HG02678 (cell line): ENCODE measurements around the gene COL25A1.
A peak's percentile ranks its signal among the peaks of the same experiment; 100 is the strongest.

Source experiments
- ATAC-seq: cut with Tn5 transposase; IDR thresholded peaks from one replicate; pipeline ENCODE4 v1.9.1; 2021; ENCODE audit warnings: mild to moderate bottlenecking, moderate library complexity; ENCODE audit not compliant: unreplicated experiment

COL25A1 gene

DNA sequence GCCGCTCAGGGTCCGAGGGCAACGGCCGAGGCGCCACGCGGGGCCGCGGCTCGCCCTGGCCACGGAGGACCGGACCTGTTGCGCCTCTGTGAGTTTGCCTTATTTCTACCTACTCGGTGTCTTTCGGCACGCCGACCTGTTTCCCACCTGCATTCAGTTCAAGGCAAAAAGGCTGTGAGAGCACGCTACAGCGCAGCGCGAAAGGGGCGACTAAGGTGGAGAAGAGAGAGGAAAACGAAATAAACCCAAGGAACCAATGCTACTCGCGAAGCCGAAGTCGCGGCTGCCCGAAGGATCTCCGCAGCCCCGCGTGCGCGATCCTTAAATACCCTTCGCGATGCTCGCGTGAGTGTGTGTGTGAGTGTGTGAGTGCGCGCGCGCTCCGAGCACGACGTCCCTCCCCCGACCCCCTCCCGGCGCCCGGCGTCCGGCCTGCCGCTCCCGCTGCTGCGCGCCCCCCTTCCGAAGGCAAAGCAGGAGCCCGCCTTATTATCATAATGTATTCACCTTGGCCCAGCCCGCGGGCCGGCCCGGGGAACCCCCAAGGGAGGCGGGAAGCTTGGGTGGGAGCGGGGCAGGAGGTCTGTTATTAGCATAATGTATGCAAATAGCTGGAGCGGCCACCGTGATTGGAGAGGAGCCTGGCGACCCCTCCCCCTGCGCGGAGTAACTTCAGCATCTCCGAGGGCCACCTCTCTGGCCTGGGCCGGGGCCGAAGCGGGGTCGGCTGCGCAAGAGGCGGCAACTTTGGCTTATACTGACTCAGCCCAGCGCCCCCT lies at the start of gene COL25A1:
COL25A1 (minus strand) TSS at position 298 of the 779 bp plus-strand sequence.
- peak; percentile 49 for ATAC-seq

DNA sequence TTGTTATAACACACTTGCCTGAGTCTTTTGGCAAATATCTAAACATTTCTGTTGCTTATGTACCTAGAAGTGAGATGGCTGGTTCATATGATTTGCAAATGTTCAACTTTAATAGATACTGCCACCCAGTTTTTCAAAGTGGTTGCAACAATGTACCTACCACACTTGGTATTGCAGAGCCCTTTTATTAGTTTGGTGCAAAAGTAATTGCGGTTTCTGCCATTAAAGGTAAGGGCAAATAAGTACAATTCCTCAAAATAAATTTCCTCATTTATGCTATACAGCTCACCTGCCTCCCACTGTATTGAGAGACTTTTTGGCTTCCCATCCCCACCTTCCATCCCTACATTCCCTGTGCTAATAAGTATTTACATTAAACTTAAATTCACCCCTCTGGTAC lies 47.7 kb upstream of the COL25A1 start:
- ATAC-seq, result no peak

DNA sequence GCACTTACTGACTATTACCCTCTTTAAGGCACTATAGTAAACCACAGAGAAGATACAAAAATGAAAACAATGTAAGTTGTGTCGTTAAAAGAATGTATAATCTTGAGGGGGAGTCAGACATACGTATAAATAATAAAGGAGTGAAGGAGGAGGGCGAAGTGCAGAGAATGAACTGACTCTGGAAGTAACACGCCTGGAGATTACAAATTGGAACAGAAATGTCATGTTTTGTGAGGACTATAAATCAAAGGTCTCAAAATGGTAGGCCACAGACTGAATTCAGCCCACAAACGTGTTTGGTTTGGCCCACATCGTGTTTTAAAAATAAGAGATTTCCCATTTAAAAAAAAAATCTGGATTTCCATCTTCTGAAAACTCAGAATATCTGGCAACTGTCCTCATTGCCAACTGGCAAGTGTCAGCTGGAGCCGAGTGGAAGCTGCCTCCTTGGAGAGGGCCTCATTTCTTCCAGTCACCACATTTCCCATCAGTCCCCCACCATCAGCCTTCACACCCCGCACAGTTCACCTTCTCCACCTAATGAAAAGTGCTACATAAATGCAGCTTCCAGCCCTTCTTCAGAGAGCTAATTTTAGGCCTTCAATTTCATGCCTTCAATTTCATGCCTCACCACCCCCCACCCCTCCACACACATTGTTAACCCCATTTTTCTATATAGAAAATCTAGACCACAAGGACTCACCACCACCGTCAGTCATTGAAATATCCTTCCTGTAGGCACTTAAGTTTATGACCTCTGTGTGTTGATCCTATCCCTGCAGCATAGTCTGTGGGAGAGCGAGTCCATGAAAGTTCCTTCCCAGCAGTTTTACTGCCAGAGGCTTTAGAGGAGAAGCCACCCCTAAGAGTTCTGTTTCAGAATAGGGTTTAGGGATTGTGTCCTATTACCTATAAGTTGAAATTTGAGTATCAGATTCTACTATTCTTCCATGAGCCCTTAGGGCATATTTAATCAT lies 32.0 kb upstream of the COL25A1 start:
- no peak for ATAC-seq

DNA sequence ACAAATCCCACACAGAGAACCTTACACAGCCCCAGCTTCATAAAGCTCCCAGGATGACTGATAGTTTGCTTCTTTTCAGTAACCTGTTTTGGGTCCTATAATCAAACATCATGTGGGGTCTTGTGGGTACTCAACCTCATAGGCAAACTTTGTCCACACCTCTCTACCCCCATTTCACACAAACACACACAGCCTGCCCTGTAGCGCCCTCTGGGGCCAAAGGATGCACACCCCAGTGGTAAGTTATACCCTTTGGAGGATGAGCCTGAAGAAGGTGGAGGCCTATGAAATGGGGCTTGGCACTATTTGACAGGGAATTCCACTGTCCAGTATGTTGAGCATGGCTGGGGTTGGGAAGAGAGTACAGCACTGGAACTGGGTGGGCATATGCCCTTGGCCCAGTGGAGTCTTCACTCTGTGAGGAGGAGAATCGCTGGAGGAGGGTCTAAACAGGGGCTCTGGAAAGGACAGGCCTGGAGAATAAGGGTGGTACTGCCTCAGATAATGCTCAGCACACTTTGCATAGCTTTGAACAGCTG lies 30.5 kb upstream of the COL25A1 start:
- ATAC-seq, result no peak

DNA sequence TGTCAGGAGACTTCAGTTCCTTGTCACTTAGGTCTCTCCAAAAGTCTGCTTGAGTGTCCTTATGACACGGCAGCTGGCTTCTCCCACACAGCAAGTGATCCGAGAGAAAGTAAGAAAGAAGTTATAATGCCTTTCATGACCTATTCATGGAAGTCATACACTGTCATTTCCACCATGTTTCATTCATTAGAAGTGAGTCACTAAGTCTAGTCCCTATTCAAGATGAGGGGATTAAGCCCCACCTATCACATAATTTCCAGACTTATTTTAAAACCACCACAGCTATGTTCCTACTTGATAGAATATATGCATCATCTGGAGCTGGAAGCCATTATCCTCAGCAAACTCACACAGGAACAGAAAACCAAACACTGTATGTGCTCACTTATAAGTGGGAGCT lies 25.2 kb upstream of the COL25A1 start:
- ATAC-seq, result no peak

DNA sequence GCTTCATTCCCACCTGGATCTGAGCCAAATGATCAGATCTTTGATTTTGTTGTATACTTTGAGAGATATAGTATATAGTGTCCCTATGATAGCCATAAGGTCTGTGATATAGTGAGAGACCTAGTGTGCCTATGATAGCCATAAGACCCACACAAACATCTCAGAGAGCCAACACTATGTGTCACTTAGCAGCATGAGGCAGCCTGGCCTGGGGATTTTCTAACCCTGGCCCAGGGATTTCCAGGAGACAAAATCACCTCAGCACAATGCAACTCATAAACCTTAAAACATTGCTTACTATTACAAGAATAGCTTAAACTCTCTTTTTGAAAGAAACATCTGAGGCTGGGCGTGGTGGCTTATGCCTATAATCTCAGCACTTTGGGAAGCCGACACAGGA lies 23.2 kb upstream of the COL25A1 start:
- ATAC-seq, result no peak

DNA sequence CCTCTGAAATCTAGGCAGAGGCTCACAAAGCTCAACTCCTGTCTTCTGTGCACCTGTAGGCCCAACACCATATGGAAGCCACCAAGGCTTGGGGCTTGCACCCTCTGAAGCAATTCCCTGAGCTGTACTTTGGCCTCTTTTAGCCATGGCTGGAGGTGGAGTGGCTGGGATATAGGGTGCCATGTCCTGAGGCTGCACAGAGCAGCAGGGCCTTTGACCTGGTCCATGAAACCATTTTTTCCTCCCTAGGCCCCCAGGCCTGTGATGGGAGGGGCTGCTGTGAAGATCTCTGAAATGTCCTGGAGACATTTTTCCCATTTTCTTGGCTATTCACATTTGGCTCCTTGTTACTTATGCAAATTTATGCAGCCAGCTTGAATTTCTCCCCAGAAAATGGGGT lies 20.9 kb upstream of the COL25A1 start:
- ATAC-seq, result no peak

DNA sequence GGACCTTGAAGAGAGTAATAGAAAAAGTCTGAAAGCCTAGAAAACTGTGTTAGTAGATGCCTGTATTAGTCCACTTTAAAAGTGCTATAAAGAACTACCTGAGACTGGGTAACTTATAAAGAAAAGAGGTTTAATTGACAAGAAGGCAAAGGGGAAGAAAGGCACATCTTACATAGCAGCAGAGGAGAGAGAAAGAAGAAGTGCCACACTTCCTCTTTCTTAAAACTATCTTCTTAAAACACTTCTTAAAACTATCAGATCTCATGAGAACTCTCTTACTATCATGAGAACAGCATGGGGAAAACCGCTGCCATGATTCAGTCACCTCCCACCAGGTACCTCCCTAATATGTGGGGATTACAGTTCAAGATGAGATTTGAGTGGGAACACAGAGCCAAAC lies 18.8 kb upstream of the COL25A1 start:
- ATAC-seq, result no peak

DNA sequence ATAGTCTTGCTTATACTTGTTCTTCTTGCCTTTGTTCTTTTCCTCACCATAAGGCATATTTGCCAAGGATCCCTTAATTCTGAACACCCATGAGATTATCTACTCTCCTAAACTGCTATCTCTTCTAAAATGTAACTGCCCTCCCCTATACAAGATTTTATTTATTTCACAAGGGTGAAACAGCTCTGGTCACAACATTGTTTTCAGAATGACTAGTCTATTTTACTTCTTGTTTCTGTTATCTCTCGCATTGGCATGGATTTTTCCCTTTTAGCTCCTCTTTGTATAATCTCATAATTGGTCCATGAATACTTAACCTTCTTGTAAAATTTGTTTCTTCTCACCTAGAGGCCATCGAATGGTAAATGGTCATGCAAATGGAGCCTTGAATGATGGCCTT lies 17.2 kb upstream of the COL25A1 start:
- ATAC-seq, result no peak

DNA sequence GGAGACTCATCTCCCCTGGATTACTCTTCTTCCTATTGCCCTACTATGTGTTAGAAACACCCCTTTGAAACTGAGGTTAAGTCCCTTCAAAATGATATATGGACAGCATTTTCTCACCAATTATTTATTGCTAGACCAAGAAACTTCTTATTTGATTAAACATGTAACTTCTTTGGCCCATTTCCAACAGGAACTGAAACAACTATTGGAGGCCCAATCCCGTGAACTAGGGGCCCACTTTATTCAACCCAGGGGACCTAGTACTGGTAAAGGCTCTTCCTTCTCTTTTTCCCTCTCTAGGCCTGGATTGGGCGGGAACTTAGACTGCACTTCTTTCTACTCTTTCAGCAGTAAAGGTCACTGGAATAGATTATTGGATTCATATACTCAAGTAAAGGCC lies 16.7 kb upstream of the COL25A1 start:
- no peak for ATAC-seq

DNA sequence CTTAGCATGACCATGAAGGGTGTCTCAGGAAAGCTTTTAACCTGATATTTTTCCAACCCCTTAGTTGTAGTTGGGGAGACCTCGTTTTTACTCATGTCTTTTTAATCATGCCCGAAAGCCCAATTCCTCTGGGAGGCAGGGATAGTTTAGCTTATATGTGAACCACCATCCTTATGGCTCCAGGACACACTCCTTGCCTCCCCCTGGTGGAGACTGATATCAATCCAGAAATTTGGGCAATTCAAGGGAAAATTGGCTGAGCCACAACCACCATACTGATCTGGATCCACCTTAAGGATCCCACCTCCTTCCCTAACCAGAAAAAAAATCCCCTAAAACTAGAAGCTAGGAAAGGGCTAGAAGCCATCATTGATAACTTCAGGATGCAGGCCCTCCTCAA lies 13.4 kb upstream of the COL25A1 start:
- no peak for ATAC-seq

DNA sequence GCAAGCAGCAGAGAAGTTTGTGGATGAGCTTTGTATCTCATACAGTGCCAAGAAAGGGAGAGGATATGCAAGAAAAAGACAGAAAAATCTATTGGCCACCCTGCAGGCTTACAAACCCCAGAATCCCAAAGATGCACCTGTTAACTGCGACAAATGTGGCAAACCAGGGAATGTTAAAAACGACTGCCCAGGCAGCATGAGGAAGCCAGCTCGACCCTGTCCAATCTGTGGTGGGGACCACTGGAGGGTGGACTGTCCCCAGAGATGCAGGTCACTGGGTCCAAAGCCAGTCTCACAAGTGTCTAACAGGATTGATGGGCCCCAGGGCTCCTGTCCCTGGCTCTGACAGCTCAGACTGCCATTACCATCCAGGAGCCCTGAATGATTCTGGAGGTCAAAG lies 12.9 kb upstream of the COL25A1 start:
- ATAC-seq, result no peak

DNA sequence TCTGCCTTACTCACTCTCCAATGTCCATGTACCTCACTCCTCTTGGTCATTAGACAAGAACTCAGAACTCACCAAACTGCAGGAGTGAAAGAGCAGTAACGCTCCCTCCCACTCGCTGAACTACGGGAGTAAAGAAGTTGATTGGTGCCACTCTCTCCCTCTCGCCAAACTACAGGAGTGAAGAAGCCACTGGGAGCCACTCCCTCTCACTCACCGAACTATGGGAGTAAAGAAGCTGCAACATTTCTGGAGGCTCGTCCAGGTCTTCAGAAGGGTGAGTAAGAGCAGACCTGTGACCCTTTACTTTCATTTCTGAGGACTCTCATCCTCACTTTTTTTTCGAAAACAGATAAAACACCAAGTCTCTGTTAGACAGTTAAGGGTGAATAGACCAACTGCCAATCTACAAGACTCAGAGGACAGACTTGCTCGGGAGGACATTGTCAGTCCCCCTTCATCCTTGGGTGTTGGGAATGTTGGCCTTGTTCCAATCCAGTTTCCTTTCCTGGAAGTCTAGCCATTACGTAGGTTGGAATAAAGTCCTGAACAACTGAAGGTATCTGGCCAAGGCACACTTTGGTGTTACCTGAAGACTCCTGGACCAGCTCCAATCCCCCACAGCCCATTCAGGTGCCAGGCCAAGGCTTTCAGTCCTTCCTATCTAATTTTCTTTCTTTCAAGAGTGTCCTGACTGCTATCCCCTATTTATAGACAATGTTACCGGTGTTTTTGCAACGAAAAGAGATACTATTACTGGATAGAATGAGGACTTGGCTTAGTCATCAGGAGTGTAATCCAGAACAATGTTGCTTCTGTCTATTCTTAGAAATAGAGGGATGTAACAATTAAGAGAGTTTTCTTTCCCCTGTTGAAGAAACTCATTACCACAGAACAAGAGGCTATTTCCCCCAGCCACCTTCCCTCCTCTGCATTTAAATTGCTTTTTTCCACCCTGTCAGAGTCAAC lies 11.0 kb upstream of the COL25A1 start:
- no peak for ATAC-seq

DNA sequence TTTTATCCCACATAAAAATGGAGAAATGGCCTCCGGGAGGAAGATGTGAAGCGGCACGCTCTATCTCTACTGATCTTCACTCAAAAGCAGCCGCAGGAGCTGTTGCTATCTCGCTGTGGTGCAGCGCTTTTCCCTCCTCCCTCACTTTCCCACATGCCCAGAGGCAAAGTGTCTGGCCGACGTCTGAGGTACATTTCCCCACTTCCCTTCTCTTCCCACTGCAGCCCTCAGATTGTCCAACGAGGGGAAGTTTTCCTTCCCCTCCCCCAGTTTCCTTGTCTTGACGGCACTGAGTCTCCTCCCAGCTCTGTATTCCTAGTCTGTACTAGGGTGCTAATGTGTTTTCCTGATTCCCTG lies 660 bp upstream of the COL25A1 start:
- ATAC-seq, result peak; percentile 20

DNA sequence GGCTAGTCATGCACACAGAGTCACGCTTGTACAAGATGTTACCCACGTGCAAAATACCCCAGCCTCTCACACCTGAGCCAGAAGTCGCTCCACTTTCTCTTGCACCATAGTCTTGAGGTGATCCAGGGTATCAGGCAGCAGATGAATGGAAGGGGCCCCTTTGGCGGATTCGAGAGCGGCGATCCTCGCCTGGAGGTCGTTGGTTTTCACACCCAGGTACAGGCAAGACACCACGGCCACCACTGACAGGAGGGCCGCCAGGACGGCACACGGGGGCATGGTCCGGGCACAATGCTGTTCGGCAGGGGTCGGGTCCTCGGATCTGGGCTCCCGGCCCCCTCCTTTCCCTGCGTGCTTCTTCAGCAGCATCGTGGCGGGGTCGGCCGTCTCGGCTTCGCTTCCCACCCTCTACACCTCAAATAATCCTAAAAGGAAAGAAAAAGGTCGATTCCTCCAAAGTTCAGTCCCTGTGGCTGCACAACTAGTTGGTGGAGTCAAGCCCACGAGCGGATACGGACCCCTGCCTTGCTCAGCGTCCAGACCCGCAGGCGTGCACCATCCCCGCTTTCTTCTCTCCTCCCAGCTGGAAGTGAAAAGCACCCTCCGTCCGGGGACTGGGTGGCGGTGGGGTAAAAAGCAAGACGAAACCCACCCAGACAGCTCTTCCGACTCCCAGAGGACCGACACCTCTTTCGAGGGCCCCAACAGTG lies 652 bp downstream of the COL25A1 start:
- ATAC-seq, result no peak

DNA sequence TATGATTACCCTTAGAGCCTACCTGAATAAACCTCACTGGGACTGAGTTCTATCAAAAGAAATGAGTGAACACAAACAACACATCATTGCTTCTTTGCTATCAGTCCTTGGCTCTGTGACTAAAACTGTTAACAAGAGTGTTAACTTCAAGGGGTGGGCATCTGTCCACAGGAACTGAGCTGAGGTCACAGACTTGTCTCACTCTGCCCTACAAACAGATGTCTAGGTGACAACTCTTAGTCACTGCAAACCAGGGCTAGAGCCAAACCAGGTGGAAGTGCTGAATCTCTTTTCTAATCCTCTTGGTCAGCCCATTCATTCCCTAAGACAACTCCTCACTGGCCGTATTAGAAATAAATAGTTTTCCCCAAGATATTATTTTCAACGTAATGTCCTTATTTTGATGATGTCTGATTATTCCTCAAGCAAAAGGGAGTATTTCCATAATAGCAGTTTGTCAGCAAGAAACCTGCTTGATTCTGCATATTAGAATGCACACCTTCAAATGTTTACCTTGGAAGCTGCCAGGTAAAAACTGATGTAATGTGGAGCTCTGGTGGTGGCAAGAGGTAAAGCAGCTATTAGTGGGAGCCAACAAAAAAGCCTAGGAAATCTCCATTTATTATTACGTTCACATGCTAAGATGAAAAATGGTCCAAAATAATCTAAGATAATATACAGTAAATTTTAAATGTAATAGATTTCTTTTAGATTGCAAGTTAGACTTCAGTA lies 4.0 kb downstream of the COL25A1 start:
- ATAC-seq, result peak; percentile 30

DNA sequence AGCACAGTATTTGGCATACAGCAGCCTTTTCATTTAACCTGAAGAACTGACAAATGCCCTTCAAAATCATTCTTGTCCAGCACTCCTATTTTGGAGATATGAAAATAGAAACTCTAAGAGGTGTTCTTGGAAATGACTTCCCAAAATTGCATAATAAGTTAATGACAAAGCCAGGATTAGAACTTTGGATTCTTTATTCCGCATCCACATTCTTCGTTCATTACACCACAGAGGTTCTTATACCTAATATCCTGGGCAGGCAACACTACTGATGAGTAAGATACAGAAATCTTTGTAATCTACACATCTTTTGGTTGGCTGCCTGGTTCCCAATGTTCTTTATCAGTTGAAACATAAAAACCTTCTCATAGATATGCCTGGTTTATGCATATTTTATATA lies 5.9 kb downstream of the COL25A1 start:
- ATAC-seq, result no peak

DNA sequence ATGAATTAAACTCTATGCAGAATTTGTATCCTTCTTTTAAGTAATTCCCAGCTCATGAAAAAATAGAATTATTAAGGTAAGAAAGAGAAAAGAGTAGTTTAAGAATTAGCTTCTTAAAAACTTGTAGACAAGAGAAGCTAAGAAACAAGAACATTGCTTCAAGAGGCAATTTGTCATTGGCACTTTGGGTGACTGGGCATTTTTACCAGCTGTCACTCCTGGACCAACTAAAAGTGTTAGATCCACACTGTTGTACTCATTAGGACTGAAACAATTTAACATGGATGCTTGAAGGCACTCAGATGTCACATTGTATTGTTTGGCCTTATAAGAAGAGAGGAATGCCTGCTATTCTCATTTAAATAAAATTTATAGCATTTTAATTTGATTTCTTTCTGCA lies 7.4 kb downstream of the COL25A1 start:
- no peak for ATAC-seq

DNA sequence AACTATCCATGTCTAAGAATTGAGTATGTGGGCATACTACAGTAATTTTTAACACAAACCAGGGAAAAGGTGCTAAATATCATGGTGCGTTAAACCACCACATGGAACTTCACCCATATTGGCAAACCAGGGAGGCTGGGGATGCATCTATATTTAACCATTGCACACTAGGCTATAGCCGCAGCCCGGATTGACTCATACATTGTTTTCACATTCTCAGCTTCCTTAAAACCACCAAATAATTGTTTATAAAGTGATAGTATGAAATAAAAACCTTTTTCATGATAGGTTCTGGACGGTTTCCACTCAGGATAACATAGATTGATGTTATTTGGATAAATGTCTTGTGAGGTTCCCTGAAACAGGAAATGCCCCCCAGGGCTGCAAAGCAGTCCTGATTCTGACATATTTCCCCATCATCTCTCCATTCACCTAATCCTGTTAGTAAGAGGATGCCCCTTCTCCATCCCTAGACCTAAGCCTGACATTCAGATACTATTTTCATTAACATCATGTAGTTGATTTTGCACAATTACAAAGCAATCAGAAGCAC lies 7.9 kb downstream of the COL25A1 start:
- no peak for ATAC-seq
